ENCODE measurements around the gene TJP1. TPM values are rescaled to one million over a fixed set of nuclear protein-coding genes. Genes with fewer than 3 reads are reported as not detected.

Gene TJP1
- total RNA-seq, 2 donors from 2014 or later: 86.9 to 110 TPM

DNA sequence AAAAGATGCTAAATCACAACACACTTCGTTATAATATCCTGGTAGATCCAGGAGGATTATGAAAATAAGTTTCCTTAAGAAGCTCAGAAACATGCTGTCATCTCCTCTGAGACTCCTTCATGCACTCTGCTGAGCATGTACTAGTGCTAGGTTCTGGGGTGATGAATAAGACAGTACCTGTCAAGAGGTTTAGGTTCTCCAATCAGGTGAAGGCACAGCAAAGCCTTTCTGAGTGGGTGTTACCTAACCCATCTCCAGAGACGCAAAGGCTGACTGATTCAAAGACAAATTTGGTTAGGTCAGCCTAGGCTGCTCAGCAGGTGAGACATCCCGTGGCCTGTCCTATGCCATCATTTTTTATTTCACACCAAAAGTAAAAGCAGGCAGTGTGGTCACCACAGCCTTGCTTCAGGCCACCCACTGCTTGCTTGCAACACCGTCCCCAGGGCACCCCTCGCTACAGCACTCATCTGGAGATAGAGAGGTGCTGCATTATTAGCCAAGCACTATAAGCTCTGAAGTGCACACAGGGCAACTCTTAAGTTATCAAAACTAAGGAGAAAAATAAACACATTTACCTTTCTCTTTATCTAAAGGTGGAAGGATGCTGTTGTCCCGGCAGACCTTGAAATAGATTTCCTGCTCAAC, 117.2 kb downstream of the TJP1 start:
- peaks cover 97% of the 10 kb centered on the region for H3K36me3 ChIP-seq
- H3K4me1 ChIP-seq: no peaks in the 10 kb centered on the region
- H3K9me3 ChIP-seq: no peaks in the 10 kb centered on the region
- H3K4me3 ChIP-seq: no peak overlapping the region
- no peak overlapping the region for H3K27ac ChIP-seq
- DNase-seq (ENCODE audit: low spot score): no peak
- TF ChIP-seq, protein P1, sequence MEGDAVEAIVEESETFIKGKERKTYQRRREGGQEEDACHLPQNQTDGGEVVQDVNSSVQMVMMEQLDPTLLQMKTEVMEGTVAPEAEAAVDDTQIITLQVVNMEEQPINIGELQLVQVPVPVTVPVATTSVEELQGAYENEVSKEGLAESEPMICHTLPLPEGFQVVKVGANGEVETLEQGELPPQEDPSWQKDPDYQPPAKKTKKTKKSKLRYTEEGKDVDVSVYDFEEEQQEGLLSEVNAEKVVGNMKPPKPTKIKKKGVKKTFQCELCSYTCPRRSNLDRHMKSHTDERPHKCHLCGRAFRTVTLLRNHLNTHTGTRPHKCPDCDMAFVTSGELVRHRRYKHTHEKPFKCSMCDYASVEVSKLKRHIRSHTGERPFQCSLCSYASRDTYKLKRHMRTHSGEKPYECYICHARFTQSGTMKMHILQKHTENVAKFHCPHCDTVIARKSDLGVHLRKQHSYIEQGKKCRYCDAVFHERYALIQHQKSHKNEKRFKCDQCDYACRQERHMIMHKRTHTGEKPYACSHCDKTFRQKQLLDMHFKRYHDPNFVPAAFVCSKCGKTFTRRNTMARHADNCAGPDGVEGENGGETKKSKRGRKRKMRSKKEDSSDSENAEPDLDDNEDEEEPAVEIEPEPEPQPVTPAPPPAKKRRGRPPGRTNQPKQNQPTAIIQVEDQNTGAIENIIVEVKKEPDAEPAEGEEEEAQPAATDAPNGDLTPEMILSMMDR (IDR thresholded peaks at IDR 0.05): no peak
- H3K27me3 ChIP-seq: no peaks in the 10 kb centered on the region

DNA sequence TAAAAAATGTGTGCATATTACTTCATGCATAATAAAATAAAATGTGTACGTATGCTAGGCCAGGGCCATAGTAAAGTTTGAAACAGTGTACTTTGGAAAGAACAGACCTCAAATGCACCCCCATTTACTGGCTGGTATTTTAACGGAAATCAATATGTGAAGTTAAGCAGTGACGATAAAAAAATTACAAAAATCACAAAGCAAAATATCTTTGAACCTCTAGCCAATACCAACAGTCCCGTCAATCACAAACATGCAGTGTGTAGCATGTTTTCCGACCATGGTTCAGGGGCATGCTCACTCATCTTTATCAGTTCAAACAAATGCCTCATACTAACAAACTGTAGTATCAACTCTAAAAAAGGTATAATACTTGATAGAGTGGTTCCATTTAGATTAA, 121.1 kb downstream of the TJP1 start:
- Histone ChIP-seq H3K4me1 (no peaks in the 10 kb centered on the region), H3K9me3 (no peaks in the 10 kb centered on the region), H3K36me3 (peaks cover 69% of the 10 kb centered on the region), H3K4me3 (no peak overlapping the region), H3K27ac (no peak overlapping the region), H3K27me3 (no peaks in the 10 kb centered on the region)
- TF ChIP-seq, protein P1 (IDR thresholded peaks at IDR 0.05): no peak
- DNase-seq (ENCODE audit: low spot score): no peak

DNA sequence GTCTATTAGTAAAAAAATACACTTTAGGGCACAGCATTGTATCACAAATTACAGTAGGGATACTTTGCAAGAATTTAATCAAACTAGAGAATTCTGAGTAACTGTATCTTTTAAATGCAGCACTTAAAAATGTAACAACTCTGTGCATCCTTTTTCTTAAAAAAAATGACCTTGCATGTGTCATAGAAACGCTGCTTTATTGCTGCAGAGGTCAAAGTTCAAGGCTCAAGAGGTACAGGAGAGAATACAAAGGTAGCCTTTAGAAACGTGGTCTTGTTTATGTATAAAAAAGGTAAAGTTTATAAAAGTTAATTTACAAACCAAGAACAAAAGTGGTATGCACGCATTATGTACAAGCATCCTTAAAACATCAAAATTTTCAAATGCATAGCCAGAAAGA, 122.0 kb downstream of the TJP1 start:
- no peak overlapping the region for H3K4me3 ChIP-seq
- no peaks in the 10 kb centered on the region for H3K27me3 ChIP-seq
- H3K36me3 ChIP-seq: peaks cover 61% of the 10 kb centered on the region
- H3K4me1 ChIP-seq: no peaks in the 10 kb centered on the region
- no peak for DNase-seq (ENCODE audit: low spot score)
- H3K27ac ChIP-seq: no peak overlapping the region
- no peaks in the 10 kb centered on the region for H3K9me3 ChIP-seq
- TF ChIP-seq, protein P1 (IDR thresholded peaks at IDR 0.05): no peak

DNA sequence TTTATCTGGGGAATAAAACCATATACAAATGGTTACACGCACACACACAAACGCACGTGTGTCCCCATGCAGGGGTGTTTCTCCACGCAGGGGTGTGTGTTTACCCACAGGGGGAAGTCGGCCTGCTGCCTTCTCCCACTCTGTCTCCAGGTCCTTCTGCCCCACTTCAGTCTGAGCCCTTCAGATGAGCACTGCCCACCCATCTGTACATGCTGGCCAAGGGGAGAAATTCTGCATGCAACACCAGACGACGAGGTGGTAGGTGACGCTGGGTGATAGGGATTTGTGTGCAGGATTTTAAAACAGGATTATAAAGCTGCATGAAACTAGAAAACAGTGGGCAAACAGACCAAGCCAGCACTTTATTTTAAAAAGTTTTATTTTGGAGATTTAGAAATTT, 122.5 kb downstream of the TJP1 start:
- TF ChIP-seq, protein P1 (IDR thresholded peaks at IDR 0.05): no peak
- H3K27ac ChIP-seq: no peak overlapping the region
- H3K36me3 ChIP-seq: peaks cover 55% of the 10 kb centered on the region
- H3K9me3 ChIP-seq: no peaks in the 10 kb centered on the region
- H3K27me3 ChIP-seq: no peaks in the 10 kb centered on the region
- H3K4me1 ChIP-seq: no peaks in the 10 kb centered on the region
- H3K4me3 ChIP-seq: no peak overlapping the region
- no peak for DNase-seq (ENCODE audit: low spot score)

DNA sequence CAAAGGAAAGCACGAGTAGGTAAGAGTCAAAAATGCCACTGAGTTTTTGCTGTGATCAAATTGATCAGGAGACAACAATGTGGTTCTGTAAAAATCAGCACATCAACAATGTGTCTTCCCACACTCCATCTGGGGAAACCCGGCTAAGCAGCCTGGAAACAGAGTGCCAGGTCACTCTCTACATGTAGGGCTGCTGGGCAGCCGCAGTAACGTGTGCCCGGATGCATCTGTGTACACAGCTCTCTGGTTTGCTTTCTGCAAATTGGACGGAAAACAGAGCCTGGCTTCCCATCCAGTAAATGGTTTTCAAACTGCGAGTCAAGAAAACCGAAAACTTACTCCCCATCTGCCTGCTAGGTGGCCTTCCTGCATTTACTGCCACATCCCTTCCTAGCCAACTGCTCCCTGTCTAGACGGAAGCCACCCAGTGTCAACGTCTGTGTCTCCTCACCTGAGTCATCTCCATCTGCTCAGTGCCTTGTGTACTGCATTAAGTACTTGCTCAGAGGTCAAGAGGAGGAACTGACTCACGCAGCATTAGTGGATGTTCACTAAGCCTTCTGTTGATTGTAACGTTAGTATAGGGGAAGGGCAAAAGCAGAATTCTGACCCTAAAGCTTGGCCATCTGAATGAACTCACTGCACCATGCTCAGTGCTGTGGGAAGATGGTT, 124.1 kb downstream of the TJP1 start:
- H3K4me3 ChIP-seq: no peak overlapping the region
- H3K4me1 ChIP-seq: no peaks in the 10 kb centered on the region
- DNase-seq (ENCODE audit: low spot score): no peak
- H3K9me3 ChIP-seq: no peaks in the 10 kb centered on the region
- no peak overlapping the region for H3K27ac ChIP-seq
- H3K27me3 ChIP-seq: no peaks in the 10 kb centered on the region
- peaks cover 39% of the 10 kb centered on the region for H3K36me3 ChIP-seq
- TF ChIP-seq, protein P1 (IDR thresholded peaks at IDR 0.05): no peak

All from right atrium auricular region (tissue), 2 donors.